GF-D8 (cell line): Measurements from ENCODE around the gene TTBK1.

Experiments used
- DNase-seq: peaks from one replicate; lab custom pipeline; 2025; lab: John Stamatoyannopoulos, UW

The TTBK1 gene

GRCh38 chr6:43223175-43223574 lies 20.1 kb upstream of the TTBK1 start:
- no peak for DNase-seq

- DNase-seq = no peak
Measured at GRCh38 chr6:43226192-43226851, 17.0 kb upstream of the TTBK1 start.

- peak; percentile 9 for DNase-seq
Measured at GRCh38 chr6:43228951-43229802, 14.1 kb upstream of the TTBK1 start, which contains the start of gene DNPH1. TSS of gene DNPH1 (minus strand) at chr6:43229481. CDS start at chr6:43229456, 25 bp downstream.

GRCh38 chr6:43229803-43230620 lies 13.3 kb upstream of the TTBK1 start:
- DNase-seq = no peak

- no peak for DNase-seq
Measured at GRCh38 chr6:43231053-43231452, 12.2 kb upstream of the TTBK1 start.

GRCh38 chr6:43231735-43232450 lies 11.4 kb upstream of the TTBK1 start:
- DNase-seq = no peak

GRCh38 chr6:43235841-43236240 lies 7.4 kb upstream of the TTBK1 start:
- DNase-seq = no peak

- no peak for DNase-seq
Measured at GRCh38 chr6:43239054-43239453, 4.2 kb upstream of the TTBK1 start.

GRCh38 chr6:43240950-43241349 lies 2.3 kb upstream of the TTBK1 start:
- no peak for DNase-seq

GRCh38 chr6:43241446-43241845 lies 1.8 kb upstream of the TTBK1 start:
- no peak for DNase-seq

- no peak for DNase-seq
Measured at GRCh38 chr6:43243664-43244321, 512 bp downstream of the TTBK1 start.

- DNase-seq = no peak
Measured at GRCh38 chr6:43246301-43247113, 3.2 kb downstream of the TTBK1 start.

GRCh38 chr6:43247114-43247999 lies 4.1 kb downstream of the TTBK1 start:
- no peak for DNase-seq

- DNase-seq = no peak
Measured at GRCh38 chr6:43248101-43248500, 4.8 kb downstream of the TTBK1 start.

- DNase-seq = no peak
Measured at GRCh38 chr6:43248791-43249190, 5.5 kb downstream of the TTBK1 start.

GRCh38 chr6:43250992-43251373 lies 7.7 kb downstream of the TTBK1 start:
- no peak for DNase-seq

GRCh38 chr6:43253401-43253800 lies 10.1 kb downstream of the TTBK1 start:
- no peak for DNase-seq

- DNase-seq = no peak
Measured at GRCh38 chr6:43254138-43254817, 11.0 kb downstream of the TTBK1 start.

GRCh38 chr6:43254846-43255245 lies 11.6 kb downstream of the TTBK1 start:
- DNase-seq = no peak
